GM18909 (cell line): ENCODE results near the gene KRT82.
"Not testable (repeated sequence)": the region's sequence is repeated elsewhere in the genome, so short reads cannot be mapped to it uniquely, and the experiment has no call there.

ENCODE experiments used
- ATAC-seq: cut with Tn5 transposase; IDR thresholded peaks from one replicate; pipeline ENCODE4 v1.9.1; 2021; ENCODE audit warnings: mild to moderate bottlenecking; ENCODE audit not compliant: unreplicated experiment, poor library complexity

Gene KRT82

DNA sequence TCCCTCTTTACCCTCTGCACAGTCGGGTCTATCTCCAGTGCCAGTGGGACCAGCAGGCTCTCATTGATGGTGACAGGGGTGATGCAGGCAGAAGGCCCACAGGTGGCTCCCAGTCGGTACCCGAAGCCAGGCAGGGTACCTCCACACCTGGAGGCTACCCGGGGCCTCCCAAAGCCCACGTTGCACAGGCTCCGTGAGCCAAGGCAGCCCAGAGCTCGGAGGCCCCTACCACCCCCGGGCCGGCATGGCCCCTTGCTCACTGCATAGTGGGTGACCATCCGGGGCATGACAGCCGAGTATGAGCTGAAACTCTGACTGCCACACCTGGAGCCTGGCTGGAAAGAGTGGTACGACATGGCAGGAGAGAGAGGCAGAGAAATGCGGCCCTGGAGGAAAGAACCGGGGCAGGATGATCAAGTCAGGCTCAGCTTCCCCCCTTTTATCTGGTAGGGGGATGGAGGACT lies at the start of gene KRT82:
KRT82 (minus strand) TSS at position 414 of the 464 bp plus-strand sequence; CDS start at position 356, 58 bp downstream.
- no peak for ATAC-seq

DNA sequence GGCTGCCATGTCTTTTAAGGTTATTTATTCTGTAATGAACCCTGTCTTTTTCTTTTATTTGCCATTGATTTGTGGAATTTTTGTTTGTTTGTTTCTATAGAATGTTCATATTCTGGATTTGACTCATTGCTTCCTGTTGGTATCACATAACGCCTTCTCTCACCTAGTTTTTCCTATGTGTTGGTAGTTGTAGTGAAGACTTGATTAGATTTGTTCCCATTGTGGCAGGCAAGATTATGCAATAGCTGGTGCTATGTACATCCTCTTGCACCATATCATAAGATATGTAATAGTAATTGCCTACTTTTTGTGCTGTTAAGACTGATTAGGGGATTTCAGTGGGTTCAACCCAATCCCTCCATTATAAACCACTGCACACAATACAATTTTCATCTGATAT lies 49.7 kb upstream of the KRT82 start:
- ATAC-seq: no peak

DNA sequence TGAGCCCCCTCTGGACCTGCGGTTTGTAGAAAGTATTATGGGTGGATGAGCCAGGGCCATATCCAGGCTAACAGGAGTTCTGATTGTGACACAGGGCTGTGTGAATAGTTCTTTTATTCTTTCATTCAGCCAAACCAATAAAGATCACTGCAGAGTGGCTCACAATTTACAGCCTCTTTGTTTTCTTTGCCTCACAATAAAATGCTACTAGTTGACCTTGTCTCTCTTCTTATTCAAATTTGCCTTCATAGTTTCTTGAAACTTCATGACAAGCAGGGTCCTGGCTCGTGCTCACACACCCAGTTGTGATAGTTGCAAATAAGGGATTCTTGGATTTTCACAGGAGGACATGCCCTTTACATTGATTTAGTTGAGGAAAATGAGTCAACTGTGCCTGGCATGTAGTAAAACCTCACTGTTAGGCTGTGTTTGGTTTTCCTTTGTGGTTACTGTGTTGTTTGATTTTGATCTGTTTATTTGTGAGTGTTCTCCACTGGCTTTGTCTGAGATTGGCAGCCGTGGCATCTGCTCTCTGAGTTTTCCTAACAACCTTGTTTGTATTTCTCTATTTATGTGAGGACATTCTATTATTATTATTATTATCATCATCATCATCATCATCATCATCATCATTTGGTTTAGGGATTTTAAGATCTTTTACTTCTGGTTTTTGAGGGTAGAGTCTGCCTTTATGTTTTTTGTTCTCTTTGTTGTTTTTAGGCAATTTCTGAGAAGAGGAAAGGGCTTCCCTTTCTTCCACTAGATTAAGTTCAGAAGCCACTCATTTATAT lies 48.5 kb upstream of the KRT82 start:
- ATAC-seq: no peak

DNA sequence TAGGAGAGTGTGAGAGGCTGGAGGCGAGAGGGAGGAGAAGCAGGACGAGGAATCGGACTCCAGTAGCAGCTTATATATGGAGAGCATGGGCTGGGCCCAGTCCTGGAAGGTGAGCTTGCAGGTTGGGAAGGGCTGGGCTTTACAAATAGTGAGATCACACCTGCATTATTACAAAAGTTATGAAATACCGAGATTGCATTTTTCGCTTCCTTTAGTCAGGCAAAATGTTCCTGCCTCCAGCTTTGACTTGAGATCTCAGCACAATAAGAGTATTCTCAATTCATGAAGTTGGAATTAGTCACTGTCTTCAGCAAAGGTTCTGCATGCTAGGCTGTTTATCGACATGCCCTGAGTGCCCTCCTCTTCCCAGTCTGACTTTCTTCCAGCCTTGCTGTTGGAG lies 46.0 kb upstream of the KRT82 start, which contains the start of gene KRT6B:
KRT6B (minus strand) TSS at position 46 of the 400 bp plus-strand sequence. CDS start 68 bp downstream, outside the sequence.
- no peak for ATAC-seq

DNA sequence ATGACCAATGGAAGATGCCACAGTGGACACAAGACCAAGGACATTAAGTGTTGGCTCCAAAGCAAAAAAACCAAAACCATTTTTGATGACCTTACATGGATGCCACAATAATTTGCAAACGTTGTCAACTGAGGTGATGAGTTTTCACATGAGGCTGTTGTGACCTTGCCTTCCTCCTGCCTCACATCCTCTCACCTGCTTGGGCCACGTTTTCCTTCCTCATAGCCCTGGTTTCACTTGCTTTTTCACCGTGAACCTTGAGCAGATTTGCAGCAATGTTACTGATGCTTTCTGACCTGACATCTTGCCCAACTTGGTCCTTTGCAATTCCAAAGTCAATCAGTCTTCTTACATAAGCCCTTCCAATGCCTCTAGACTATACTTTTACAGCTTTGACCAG lies 42.1 kb upstream of the KRT82 start:
- no peak for ATAC-seq

DNA sequence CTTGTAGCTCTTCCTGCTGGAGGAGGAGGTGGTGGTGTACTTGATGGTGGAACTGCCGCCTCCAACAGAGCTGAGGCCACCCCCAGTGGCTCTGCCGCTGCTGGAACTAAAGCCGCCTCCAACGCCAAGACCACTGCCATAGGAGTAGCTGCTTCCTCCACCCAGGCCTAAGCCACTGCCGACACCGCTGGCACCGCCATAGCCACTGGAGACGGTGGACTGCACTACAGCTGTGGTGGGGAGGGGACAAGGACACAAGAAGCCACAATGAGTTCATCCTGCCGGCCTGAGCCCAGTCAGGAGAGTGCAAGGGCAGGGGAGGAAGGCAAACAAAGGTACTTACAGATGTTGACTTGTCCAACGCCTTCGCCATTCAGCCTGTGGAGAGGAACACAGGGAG lies 41.1 kb upstream of the KRT82 start:
- ATAC-seq: not testable (repeated sequence)

DNA sequence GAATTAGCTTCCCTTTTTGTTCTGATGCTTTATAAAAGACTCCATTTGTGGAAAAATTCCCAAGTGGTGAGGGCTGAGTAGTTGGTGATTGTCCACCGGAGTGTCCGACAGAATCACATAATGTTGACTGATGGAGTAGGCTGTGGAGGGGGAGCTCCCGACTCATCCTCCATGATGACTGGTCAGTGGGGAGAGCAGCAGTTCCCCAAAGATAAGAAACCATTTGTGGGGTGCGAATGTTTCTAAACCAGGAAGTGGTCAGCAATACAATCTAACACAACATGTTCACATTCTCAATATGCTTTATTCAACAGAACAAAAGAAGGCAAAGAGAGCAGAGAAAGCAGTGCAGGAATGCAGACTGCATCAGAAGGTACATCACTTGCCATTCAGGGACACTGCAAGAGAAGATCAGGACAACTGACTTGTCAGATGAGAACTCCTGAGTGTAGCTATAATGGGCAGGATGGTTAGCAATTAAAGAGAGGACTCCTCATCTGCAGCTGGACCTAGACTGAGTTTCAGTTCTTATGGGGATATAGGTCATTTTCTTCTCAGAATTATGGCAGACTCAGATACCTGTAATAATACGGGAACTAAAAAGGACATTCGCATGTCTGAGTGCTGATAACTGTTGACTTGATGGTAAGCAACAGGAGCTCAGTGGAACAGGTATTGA lies 40.4 kb upstream of the KRT82 start:
- no peak for ATAC-seq

DNA sequence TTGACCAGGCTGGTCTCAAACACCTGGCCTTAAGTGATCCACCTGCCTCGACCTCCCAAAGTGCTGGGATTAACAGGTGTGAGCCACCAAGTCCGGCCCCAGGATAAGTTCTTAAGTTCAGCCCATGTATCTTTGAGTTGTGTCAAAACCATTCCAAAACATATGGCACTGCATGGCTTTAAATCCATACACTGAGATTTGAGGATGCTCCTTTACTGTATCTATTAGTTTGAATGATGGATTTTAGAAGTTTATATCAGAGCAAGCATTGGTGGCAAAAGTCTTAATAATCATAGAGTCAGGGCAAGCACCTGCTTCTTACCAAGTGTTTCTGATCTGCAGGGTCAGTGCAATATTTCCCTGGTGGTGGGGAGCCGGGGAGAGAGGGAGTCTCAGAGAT lies 39.7 kb upstream of the KRT82 start:
- no peak for ATAC-seq

DNA sequence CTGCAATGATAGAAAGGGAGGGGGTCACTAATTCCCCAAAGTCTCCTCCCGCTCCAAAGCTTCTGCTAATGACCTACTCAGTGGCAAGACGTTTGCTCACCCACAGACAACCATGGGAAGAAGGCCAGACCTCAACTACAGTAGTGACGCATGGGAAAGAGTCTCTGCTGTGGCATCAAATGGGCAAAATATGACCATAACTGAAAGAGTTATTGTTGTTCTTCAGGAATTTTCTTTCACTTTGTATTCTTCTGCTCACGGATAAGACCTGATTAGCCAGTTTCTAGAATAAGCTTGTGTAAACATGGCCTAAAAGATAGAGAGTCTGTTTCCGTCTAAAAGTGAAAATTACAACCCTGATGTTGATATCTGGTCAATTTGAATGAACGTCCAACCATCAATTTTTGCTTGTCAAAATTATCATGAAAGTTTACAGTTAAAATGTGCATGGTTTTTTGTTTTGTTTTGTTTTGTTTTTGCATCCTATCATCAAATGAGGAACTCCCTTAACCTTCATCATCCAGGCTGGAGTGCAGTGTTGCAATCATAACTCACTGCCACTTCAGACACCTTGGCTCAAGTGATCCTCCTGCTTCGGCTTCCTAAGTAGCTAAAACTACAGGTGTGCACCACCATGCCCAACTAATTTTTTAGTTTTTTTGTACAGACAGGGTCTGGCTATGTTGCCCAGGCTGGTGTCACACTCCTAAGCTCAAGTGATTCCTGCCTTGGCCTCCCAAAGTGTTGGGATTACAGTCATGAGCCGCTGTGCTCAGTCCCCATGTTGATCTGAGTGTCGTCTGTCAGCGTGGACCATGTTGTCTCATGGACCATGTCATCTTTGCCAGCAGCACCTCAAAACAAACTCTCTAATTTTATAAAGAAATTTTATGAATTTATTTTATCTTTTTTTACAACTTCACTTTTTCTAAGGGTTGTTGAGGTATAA lies 38.8 kb upstream of the KRT82 start:
- no peak for ATAC-seq

DNA sequence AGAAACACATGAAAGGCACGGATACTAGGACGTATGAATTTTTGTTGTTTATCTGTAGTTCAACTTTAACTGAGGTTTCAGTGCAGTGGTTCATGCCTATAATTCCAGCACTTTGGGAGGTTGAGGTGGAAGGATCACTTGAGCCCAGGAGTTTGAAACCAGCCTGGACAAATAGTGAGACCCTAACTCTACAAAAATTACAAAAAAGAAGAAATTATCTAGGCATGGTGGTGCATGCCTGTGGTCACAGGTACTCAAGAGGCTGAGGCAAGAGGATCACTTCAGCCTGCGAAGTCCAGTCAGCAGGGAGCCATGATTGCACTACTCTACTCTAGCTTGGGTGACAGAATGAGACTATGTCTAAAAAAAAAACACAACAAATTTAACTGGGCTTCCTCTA lies 37.8 kb upstream of the KRT82 start:
- no peak for ATAC-seq

DNA sequence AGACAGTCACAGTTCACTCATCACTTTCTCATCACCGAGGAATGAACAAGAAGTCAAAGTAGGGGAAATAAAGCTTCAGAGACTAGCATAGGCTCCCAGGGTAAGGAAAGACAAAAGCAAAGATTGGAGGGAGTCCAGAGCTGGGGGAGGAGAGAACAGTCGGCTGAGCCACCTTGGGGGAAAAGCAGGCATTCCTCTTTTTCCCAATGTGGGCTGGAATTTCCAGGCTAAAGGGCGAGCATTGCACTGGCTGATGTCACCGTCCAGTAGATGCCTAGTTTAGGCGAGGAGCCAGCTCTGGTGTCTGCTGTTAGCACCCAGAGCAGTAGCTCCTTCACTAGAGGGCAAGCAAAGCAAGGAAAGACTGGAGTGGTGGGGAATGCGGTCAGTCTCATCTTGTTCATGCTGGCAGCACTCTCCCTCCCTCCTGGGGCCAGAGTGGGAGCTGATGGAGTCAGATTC lies 36.5 kb upstream of the KRT82 start:
- ATAC-seq: no peak

DNA sequence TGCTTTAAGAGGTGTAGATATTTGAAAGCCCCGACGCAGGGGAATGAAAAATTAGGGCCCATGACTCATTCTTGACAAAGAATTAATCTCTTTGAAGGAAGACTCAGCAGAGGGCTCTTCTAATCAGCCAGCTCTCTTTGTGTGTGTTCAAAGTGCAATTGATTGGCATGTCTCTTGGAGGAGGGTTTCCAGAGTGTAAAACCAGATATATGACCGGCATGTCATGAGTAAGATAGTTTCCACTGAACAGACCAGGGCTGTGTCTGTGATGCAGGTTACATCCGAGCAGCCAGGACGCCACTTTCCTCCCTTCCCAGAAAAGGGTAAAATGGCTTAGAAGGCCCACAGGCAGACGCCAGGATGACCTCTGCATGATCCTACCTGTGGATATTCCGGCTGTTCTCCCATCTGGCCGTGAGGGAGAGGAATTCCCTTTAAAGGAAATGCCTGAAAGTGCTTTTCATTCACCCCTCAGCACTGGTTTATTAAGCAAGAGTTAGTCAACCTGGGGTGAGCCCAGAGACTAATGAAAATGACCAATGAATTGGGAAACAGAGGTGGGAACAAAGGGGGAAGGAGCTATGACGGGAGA lies 35.3 kb upstream of the KRT82 start:
- no peak for ATAC-seq

DNA sequence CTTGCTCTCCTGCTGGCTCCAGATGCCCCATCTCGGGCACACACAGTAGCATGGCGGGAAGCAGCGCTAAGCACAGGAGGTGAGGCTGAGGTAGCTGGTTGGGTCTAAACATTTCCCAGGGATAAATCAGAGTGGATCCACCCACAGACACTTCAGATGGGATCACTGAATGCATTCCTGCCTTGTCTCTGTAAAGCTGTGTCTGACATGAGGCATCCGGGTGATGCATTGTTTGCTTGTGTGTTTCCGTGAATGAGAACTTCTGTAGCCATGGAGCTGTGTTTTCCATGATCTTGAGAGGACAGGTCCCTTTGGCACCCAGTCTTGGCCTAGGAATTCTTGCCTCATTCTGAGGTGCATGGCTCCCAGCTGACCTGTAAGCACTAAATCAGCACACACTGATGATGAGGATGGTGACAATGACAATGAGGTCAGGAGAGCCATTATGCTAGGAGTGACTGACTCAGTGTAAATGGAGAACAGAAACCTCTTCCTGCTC lies 34.7 kb upstream of the KRT82 start:
- no peak for ATAC-seq

DNA sequence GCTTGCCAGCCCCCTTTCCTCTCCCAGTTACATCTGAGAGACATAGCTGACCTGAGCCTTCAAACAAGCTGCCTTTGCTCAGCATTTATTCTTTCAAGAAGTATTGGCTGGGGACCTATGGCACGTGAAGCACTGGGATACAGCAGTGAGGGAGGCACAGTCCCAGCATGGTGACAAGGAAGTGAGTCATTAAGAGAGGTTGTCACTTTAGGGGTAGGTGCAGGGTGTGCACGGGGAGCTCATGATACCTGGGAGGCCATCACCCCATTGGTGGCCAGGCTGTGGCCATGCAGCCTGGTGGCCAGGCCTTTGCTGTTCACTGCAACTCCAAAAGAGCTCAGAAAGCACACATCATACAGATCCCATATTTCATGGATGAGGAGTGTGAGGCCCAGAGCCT lies 33.7 kb upstream of the KRT82 start:
- ATAC-seq: no peak

DNA sequence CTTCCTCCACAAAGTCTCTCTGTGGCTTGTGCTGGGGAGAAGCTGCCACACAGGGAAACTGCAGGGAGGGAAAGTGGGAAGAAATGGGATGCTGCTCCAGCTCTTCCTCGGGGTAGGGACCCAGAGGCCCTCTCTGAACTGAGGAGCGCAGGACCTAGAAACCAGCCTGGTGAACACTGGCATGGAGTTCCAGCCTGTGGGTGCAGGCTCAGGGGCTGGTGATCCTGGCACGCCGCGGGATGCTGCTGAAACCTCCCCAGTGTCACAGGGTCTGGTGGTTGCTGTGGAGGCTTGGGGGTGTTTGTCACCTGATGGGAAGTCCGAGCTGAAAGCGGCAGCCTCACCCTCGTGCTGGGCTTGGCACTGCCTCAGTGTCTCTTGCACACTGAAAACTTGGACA lies 33.3 kb upstream of the KRT82 start:
- no peak for ATAC-seq

DNA sequence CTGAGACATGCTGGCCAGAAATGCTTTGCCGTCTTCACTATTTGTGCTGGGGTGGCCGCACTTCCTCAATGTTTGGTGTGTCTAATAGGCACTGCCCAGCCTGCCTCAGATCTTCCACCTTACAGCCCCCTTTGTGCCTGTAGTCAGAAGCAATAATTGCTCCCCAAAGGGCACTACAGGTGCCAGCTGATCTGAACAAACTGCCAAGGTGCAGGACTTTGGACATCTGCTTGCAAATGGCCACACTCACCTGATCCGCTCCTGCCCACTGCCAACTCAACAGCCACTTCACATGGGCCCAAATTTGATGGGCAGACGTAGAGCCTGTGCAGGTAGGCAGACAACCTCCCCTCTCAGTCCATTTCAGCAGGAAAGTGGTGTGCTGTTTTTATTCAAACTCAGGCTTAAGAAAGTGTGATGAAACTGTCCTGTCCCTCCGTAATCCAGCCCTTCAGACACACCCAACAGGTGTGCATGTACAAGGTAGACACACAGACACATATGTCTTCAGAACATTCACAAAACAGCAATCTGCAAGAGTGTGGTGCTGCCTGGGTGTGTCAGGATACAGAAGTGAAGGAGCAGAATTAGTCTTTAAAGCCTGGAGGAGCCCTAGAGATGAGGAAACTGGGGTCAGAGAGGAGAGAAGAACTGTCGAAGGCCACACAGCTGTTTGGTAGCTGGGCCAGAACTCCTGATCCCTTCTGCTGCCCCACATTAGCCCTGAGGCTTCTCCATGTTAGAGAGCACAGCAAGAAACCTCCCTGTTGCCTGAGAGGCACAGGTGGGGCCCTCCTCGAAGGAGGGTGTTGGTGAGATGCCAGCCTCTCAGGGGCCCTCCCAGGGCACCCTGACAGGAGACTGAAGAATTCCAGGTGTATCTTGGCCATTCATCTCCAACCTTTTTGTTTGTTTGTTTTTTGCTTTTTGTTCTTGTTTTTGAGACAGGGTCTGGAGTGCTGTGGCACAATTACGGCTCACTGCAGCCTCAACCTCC lies 32.5 kb upstream of the KRT82 start:
- no peak for ATAC-seq

DNA sequence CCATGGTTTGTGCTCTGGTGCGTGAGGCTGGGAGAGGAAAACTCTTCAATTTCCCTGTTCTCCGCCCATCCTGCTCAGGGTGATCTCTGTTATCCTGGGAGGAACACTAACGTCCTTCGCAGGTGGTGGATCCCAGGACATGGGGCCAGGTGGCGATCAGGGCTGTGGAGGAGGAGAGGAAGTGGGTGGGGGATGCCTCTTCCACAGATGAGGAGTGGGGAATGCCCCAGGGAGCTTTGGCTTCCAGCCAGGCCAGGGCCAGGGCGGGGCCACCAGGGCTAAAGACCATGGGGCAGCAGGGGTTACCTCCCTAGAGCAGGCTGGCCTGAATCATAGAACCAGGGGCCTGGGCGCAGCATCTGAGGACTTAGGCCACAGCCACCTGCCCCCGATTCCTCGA lies 31.4 kb upstream of the KRT82 start:
- no peak for ATAC-seq

DNA sequence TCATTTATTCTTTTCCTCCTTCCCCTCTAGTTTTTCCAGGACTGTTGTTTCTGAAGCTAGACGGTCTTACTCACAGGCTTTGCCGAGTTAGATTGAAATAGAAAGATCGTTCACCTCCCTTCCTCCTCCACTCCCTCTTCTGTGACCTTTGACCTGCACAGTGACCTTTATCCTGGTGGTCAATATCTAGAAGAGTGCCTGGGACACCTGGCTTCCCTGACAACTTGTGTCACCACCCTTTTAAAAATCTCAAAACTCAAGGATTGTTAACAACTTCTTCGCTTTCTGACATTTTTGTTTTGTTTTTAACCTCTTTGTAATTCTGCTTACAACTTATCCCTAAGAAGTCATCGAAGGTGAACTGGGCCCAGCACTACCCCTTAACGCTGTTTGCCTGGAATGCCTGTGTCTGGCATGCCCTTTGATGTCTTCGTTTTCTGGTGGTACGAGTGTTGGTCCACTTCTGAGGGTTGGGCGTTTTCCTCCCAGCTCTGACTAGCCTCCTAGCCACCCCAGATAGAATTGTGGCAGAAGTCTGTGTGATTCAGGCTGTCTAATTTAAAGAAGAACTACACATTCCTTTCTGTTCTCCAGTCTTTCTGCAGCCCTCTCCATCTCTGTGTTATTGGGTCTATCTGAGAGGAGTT lies 30.8 kb upstream of the KRT82 start:
- no peak for ATAC-seq
